Nephron progenitor cell (in vitro differentiated cells): ENCODE results near the gene MMP25.

Source experiments
- DNase-seq: peaks from one replicate; pipeline ENCODE4 v3.0.0; 2021
- H3K27ac Mint-ChIP-seq: 2 replicates; pipeline ENCODE4 v1.8.0; 2021; ENCODE audit warnings: mild to moderate bottlenecking, moderate library complexity, mixed read lengths
- H3K27me3 Mint-ChIP-seq: 2 replicates; pipeline ENCODE4 v1.8.0; 2021; ENCODE audit warnings: mild to moderate bottlenecking, low read depth, mixed read lengths; ENCODE audit not compliant: poor library complexity
- H3K36me3 Mint-ChIP-seq: 2 replicates; pipeline ENCODE4 v1.8.0; 2021; ENCODE audit warnings: low read depth, mixed read lengths
- H3K4me1 Mint-ChIP-seq: 2 replicates; pipeline ENCODE4 v1.8.0; 2021; ENCODE audit warnings: mixed read lengths
- H3K4me3 Mint-ChIP-seq: 2 replicates; pipeline ENCODE4 v1.8.0; 2021; ENCODE audit warnings: mild to moderate bottlenecking, moderate library complexity, mixed read lengths
- H3K9me3 Mint-ChIP-seq: 2 replicates; pipeline ENCODE4 v1.8.0; 2021; ENCODE audit warnings: mild to moderate bottlenecking, moderate library complexity, mixed read lengths
- CTCF ChIP-seq: fragments of 200-600 bp; sonication (generic); IDR thresholded peaks from 2 replicates; pipeline ENCODE4 v1.5.0; 2021; ENCODE audit warnings: antibody characterized with exemption

The MMP25 gene

GRCh38 chr16:3038256-3038655 is 8.1 kb upstream of the MMP25 start:
- Mint-ChIP-seq H3K27me3 (peaks cover 85% of the 10 kb centered on the region), H3K4me3 (no peak overlapping the region), H3K9me3 (no peaks in the 10 kb centered on the region), H3K4me1 (no peaks in the 10 kb centered on the region), H3K36me3 (no peaks in the 10 kb centered on the region), H3K27ac (no peak overlapping the region)
- DNase-seq, result no peak
- TF ChIP-seq CTCF, result no peak

GRCh38 chr16:3038896-3039295 is 7.5 kb upstream of the MMP25 start:
- Mint-ChIP-seq H3K9me3 (no peaks in the 10 kb centered on the region), H3K4me1 (no peaks in the 10 kb centered on the region), H3K27me3 (peaks cover 85% of the 10 kb centered on the region), H3K36me3 (no peaks in the 10 kb centered on the region), H3K27ac (no peak overlapping the region), H3K4me3 (no peak overlapping the region)
- DNase-seq, result no peak
- no peak for TF ChIP-seq CTCF

GRCh38 chr16:3042376-3042775 is 4.0 kb upstream of the MMP25 start:
- peaks cover 10% of the 10 kb centered on the region for H3K9me3 Mint-ChIP-seq
- no peak overlapping the region for H3K4me3 Mint-ChIP-seq
- no peak overlapping the region for H3K27ac Mint-ChIP-seq
- peaks cover 91% of the 10 kb centered on the region for H3K27me3 Mint-ChIP-seq
- no peak for TF ChIP-seq CTCF
- H3K36me3 Mint-ChIP-seq, result no peaks in the 10 kb centered on the region
- no peak for DNase-seq
- H3K4me1 Mint-ChIP-seq, result peaks cover 5% of the 10 kb centered on the region

- peaks cover 5% of the 10 kb centered on the region for H3K4me1 Mint-ChIP-seq
- H3K4me3 Mint-ChIP-seq, result peak overlapping the region; percentile 74
- no peak overlapping the region for H3K27ac Mint-ChIP-seq
- no peak for TF ChIP-seq CTCF
- DNase-seq, result no peak
- peaks cover 88% of the 10 kb centered on the region for H3K27me3 Mint-ChIP-seq
- no peaks in the 10 kb centered on the region for H3K36me3 Mint-ChIP-seq
- H3K9me3 Mint-ChIP-seq, result peaks cover 10% of the 10 kb centered on the region
Measured at GRCh38 chr16:3044708-3045107, 1.7 kb upstream of the MMP25 start.

- H3K9me3 Mint-ChIP-seq, result peaks cover 10% of the 10 kb centered on the region
- no peaks in the 10 kb centered on the region for H3K36me3 Mint-ChIP-seq
- H3K4me1 Mint-ChIP-seq, result peaks cover 16% of the 10 kb centered on the region
- peaks cover 86% of the 10 kb centered on the region for H3K27me3 Mint-ChIP-seq
- H3K27ac Mint-ChIP-seq, result no peak overlapping the region
- peak; percentile 46 for DNase-seq
- no peak for TF ChIP-seq CTCF
- H3K4me3 Mint-ChIP-seq, result peak overlapping the region; percentile 63
Measured at GRCh38 chr16:3046641-3047386, 453 bp downstream of the MMP25 start.

- Mint-ChIP-seq H3K4me1 (peaks cover 16% of the 10 kb centered on the region), H3K27me3 (peaks cover 88% of the 10 kb centered on the region), H3K9me3 (peaks cover 10% of the 10 kb centered on the region), H3K36me3 (no peaks in the 10 kb centered on the region), H3K27ac (no peak overlapping the region), H3K4me3 (peak overlapping the region; percentile 58)
- DNase-seq, result no peak
- TF ChIP-seq CTCF, result no peak
Measured at GRCh38 chr16:3047387-3047720, 993 bp downstream of the MMP25 start.
